Cardiac fibroblast (primary cell): ENCODE measurements around the gene ENTHD1.

Source experiments
- DNase-seq, 2 donors: peaks; one replicate each; pipeline versions ENCODE4 v3.0.0 to v3.0.0-alpha.2; 2010; ENCODE audit warnings: low read depth in 2 of 2
- H3K4me3 ChIP-seq, 2 donors: replicated peaks in 1 of 2; 1 replicate in 1 of 2; 2 replicates in 1 of 2; pipeline ENCODE4 v1.5.1; 2011; ENCODE audit warnings: low read depth in 2 of 2, low read length in 2 of 2, mild to moderate bottlenecking in 2 of 2, moderate library complexity in 1 of 2
- CTCF ChIP-seq: IDR thresholded peaks from one replicate; pipeline ENCODE4 v1.5.1; 2011; ENCODE audit warnings: low read depth, mild to moderate bottlenecking, low read length, inconsistent platforms

The ENTHD1 gene

GRCh38 chr22:39815932-39816331, 77.6 kb downstream of the ENTHD1 start:
- no peak for TF ChIP-seq CTCF
- DNase-seq = no peak
- no peak overlapping the region for H3K4me3 ChIP-seq

- peak in 1 of 2 donors; percentile 34 for DNase-seq
- H3K4me3 ChIP-seq = no peak overlapping the region
- TF ChIP-seq CTCF = no peak
Observed at GRCh38 chr22:39814899-39815298, 78.7 kb downstream of the ENTHD1 start.

- no peak for DNase-seq
- H3K4me3 ChIP-seq = no peak overlapping the region
- no peak for TF ChIP-seq CTCF
Observed at GRCh38 chr22:39809772-39810557, 83.6 kb downstream of the ENTHD1 start.

- no peak overlapping the region for H3K4me3 ChIP-seq
- TF ChIP-seq CTCF = peak; percentile 61
- DNase-seq = peak; percentile 26 to 48
Observed at GRCh38 chr22:39808081-39808480, 85.5 kb downstream of the ENTHD1 start.

GRCh38 chr22:39806109-39806508, 87.5 kb downstream of the ENTHD1 start:
- TF ChIP-seq CTCF = no peak
- no peak for DNase-seq
- no peak overlapping the region for H3K4me3 ChIP-seq

GRCh38 chr22:39805117-39805516, 88.4 kb downstream of the ENTHD1 start:
- no peak for DNase-seq
- no peak overlapping the region for H3K4me3 ChIP-seq
- no peak for TF ChIP-seq CTCF

- TF ChIP-seq CTCF = no peak
- no peak for DNase-seq
- no peak overlapping the region for H3K4me3 ChIP-seq
Observed at GRCh38 chr22:39802682-39803081, 90.9 kb downstream of the ENTHD1 start.
